Sigmoid colon (tissue), 4 donors: ENCODE results near the gene GMDS.

Source experiments
- EP300 ChIP-seq, 4 donors: sonication (generic); formaldehyde crosslinking; IDR thresholded peaks; one replicate each; pipeline ENCODE4 v1.6.1; 2017; ENCODE audit warnings: antibody characterized with exemption in 4 of 4
- POLR2A ChIP-seq, 2 donors: fragments of 450-650 bp; IDR thresholded peaks; one replicate each; pipeline ENCODE4 v1.6.1; 2016; ENCODE audit warnings: antibody characterized with exemption in 2 of 2, mild to moderate bottlenecking in 2 of 2, moderate library complexity in 2 of 2
- POLR2AphosphoS5 ChIP-seq, 4 donors: sonication (generic); formaldehyde crosslinking; IDR thresholded peaks; one replicate each; pipeline ENCODE4 v1.6.1; 2017; ENCODE audit warnings: antibody characterized with exemption in 4 of 4
- TF ChIP-seq, protein P1 (sequence below), 4 experiments: fragments of 450-650 bp in 3 of 4; fragments of 200-600 bp in 1 of 4; IDR thresholded peaks; one replicate each; pipeline ENCODE4 v1.5.1; 2016 to 2019; ENCODE audit warnings: antibody characterized with exemption in 4 of 4, mild to moderate bottlenecking in 3 of 4, moderate library complexity in 2 of 4

- TF ChIP-seq EP300 (IDR thresholded peaks at IDR 0.05) = no peak
- TF ChIP-seq, protein P1, sequence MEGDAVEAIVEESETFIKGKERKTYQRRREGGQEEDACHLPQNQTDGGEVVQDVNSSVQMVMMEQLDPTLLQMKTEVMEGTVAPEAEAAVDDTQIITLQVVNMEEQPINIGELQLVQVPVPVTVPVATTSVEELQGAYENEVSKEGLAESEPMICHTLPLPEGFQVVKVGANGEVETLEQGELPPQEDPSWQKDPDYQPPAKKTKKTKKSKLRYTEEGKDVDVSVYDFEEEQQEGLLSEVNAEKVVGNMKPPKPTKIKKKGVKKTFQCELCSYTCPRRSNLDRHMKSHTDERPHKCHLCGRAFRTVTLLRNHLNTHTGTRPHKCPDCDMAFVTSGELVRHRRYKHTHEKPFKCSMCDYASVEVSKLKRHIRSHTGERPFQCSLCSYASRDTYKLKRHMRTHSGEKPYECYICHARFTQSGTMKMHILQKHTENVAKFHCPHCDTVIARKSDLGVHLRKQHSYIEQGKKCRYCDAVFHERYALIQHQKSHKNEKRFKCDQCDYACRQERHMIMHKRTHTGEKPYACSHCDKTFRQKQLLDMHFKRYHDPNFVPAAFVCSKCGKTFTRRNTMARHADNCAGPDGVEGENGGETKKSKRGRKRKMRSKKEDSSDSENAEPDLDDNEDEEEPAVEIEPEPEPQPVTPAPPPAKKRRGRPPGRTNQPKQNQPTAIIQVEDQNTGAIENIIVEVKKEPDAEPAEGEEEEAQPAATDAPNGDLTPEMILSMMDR (IDR thresholded peaks at IDR 0.05) = no peak
- no peak for TF ChIP-seq POLR2AphosphoS5 (IDR thresholded peaks at IDR 0.05)
- TF ChIP-seq POLR2A (IDR thresholded peaks at IDR 0.05) = no peak
Measured at GRCh38 chr6:1892716-1893115, 352.7 kb downstream of the GMDS start.
